HG03196 (cell line): Measurements from ENCODE around the gene TRMT61A.
A peak's percentile ranks its signal among the peaks of the same experiment; 100 is the strongest.

ENCODE experiments used
- ATAC-seq: cut with Tn5 transposase; IDR thresholded peaks from one replicate; pipeline ENCODE4 v1.9.1; 2021; ENCODE audit not compliant: unreplicated experiment

Gene TRMT61A

DNA sequence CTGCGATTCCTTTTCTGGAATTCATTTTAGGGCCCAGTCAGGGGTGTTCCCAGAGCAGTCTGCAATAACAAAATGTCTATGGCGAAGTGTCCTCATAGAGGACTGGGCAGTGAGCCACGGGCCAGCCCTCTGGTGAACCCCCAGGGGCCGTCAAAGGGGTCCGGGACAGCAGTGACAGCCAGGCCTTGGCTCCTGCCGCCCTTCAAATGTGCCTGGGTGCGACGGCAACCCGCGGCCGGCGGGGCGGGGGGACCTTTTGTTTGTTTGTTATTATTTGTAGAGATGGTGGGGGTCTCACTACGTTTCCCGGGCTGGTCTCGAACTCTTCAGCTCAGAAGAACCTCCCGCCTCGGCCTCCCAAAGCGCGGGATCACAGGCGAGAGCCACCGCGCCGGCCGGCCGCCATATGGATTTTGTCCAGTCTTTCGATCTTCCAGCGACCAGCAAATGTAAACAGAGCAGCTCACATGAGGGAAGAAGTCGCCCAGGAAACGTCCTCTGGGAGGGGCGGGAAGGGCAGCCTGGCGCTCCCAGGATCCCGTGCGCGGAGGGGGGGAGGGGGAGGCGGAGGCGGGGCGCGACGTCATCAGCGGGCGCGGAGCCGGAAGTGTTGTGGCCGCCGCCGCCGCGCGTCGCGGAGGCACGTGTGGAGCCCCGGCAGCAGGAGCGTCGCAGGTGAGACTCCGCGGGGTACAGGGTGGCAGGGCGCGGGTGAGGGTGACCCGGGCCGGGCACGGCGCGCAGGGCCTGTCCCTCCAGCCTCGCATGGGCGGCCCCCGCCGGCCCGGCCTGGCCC, at the start of gene TRMT61A:
Gene TRMT61A (plus strand): TSS at position 610 of the 796 bp plus-strand sequence. CDS start 783 bp downstream, outside the sequence.
- ATAC-seq = peak; percentile 34

DNA sequence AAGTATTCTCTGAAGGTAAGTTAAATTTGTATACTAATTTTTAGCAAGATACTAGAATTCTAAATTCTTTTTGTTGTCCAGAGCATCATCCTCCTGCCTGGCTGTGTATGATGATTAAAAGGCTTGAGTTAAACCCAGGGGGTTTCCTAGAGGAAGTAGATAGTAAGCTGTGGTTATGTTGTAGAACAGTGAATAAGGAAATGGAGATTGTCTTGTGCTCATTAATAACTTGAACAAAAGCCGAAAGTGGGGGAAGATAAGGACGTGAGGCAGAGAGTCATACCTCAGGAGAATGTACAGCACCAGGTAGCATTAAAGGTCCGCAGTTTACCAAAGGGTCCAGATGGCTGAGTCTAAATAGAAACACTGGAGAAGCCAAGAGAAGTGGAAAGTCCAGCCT, 48.4 kb upstream of the TRMT61A start:
- ATAC-seq = peak; percentile 68

DNA sequence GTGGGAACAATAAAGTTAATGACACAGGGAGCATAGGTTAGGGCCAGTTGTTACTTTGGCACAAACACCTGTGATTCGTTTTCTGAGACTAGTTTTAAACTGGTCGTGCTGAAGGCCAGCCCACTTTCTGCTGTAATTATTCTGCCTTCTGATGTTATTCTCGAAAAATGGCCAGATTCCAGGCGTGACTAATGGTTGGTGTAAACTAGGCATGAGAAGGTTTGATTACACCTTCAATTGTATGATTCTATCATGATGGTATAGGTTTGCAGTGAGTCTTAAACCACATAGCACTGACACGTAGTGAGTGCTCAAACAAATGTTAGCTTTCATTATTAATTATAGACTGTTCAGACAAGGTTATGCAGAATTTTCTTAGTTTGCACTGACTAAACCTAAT, 45.4 kb upstream of the TRMT61A start:
- no peak for ATAC-seq

DNA sequence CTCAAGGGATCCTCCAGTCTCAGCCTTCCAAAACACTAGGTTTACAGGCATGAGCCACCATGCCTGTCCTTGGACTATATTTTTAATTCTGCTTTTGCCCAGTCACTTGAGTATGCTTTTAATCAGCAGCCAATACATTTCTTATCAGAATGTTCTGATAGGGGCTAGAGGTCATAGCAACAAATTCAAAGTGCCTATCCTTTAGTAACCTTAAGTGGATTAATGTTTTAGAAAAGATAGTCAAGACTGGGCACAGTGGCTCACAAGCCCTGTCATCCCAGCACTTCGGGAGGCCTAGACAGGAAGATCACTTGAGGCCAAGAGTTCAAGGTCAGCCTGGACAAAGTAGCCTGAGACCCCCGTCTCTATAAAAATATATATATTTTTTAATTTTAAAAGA, 43.5 kb upstream of the TRMT61A start:
- no peak for ATAC-seq

DNA sequence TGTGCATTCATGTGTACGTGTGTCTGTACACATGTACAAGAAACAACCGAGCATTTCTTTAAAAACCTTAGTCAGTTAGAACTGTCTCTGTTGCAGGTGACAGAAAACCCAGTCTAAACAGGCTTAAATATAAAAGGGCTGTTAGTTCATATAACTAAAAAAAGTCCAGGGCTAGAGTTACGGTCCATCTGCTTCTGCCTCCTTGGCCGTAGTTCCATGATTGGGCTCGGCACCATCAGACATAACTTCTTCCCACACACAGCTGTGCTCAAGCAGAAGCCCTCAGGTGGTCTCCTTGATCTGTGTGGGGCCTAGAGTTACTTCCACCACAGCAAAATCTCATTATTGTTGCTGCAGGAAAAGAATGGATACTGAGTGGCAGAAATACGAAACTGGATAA, 40.9 kb upstream of the TRMT61A start:
- no peak for ATAC-seq

DNA sequence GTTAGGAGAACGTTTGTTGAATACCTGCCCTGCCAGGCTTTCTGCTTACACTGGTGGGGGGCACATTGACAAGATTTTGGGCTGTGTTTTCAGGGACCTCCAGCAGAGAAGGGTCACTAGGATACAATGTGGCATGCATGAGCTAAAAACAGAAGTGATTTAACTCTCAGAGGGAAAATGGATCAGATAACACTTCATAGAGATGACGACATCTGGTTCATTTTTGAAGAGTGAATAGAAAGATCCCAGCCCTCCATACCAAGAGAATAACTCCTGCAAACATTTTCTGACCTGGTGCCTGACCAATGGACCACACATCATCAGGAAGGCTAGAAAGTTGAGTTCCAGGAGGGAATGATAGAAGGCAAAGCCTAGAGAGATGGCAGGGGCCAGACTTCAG, 40.0 kb upstream of the TRMT61A start:
- no peak for ATAC-seq

DNA sequence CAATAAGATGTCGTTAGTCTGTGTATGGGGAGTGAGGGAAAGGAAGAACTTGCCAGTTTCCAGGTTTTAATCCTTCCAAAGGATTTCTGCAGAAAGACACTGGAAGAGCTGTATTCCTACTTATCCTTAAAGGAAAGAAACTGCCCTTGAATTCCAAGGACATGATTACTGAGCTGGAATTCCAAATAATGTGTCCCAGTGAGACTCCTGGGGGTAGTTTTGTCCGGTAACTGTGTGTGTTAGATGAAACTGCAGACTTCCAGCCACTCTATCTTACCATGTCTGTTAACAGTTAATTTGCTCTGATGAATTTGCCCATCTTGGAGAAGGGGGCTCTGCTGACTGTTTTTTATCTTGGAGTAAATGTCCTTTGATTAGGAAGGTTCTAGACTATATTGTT, 39.4 kb upstream of the TRMT61A start:
- no peak for ATAC-seq

DNA sequence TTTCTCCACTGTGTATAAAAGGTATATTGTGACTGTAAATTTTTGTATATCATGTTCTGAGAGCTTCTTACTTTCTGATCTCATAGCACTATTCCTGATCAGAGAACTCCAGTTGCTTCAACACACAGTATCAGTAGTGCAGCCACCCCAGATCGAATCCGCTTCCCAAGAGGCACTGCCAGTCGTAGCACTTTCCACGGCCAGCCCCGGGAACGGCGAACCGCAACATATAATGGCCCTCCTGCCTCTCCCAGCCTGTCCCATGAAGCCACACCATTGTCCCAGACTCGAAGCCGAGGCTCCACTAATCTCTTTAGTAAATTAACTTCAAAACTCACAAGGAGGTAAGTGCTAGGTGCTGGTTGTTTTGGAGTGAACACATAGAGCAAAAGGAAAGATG, 37.3 kb upstream of the TRMT61A start:
- no peak for ATAC-seq

DNA sequence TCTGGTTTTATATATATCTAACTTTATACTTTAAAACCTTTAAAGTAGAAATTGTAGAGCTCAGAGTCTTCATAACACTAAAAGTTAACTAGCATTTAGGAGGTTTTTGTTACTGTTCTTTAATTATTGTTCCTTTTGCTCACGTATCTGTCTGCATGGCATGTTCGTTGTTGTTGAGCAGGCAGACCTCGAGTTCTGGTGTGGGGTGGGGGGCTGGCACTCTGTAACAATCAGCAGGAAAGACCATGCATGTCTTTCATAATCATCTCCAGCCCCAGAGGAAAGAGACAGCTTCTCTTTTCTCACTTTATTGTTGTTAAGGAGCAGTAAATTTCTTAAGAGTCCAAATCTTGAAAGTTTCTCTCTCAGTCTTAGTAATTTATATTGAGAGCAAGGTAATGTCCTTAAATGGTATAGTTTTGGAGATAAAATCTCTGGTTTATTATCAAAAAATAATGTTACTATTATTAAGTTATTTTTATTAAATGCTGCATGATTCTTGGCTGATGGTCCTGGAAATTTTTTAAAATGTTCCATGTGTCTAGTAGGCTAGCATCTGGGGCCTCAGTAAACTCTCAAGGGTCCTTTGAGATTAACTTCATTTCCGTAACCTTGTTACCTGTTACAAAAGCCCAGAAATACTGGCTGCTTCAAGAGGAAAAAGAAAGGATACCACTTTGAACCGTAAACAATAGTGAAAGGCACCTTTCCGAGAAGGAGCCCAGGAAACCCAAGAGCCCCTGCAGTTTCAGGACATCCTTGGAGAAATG, 36.7 kb upstream of the TRMT61A start:
- ATAC-seq = no peak

DNA sequence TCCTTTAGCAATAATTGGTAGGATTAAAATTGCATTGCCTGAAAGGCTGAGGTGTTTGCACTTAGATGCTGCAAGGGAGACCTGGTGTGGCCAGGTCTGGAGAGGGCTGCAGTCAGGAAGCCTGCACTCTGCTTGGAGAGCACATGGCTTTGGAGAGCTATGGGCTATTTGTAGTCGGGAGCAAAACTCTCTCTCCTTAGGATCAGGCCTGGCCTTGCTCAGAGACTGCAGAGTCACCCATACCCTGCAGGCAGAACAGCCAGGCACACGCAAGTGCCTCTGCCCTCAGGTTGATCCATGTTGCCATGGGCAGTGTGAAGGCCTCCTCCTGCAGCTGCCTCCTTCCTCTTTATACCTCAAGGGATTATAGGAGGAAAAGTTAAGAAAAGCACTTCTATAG, 33.1 kb upstream of the TRMT61A start:
- ATAC-seq = no peak

DNA sequence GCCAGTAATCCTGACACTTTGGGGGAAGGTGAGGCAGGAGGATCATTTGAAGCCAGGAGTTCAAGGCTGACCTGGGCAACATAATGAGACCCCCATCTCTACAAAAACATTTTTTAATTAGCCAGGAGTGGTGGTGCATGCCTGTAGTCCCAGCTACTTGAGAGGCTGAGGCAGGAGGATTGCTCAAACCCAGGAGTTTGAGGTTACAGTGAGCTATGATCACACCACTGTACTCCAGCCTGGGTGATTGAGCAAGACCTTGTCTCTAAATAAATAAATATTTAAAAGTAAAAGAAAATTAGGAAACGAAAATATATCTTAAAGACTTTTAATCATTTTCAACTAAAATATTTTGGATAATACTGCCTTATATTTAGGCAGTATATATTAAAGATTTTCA, 32.2 kb upstream of the TRMT61A start:
- no peak for ATAC-seq

DNA sequence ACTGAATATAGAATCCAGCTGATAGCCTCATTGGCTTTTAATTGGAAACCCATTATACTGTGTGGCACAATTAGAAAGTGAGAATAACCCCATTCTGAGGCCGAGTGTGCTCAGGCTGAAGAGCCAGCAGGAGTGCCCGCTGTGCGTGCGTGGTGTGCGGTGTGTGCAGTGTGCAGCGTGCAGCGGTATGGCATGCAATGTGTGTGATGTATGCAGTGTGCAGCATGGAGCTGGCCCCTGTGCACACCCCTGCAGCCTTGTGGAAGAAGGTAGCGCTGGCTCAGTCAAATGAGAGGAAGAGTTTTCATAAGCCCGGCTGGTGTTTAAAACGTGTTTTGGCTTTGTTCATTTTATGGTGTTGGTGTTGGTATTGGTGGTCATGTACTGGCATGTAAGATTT, 29.3 kb upstream of the TRMT61A start:
- ATAC-seq = no peak

DNA sequence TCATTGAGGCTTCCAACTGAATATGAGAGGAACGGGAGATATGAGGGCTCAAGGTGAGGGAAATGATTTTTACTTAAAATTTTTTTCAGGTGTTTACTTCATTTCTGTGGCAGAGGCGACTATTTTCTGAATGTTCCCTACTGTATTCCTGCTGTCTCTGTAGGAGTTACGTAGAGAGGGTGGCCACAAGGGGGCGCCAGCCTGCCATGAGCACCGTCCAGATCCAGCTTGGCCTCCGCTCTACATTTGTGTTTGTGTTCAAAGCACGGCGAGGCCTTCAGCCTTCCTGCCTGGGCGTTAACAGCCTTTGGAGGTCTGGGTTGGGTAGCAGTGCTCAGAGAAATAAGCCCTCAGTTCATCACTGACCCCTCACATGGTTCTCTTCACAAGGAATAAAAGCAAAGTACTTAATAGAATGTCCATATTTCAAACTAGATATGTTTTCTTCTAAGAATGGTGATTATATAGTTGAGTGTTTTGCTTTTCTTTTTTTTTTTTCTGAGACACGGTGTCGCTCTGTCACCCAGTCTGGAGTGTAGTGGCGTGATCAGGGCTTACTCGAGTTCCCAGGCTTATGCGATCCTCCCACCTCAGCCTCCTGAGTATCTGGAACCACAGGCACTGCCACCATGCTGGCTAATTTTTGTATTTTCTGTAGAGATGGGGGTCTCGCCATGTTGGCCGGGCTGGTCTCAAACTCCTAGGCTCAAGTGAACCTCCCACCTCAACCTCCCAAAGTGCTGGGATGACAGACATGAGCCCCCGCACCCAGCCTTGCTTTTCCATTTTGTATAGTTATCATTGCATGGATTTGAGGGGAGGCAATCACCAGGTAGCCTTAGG, 28.6 kb upstream of the TRMT61A start:
- no peak for ATAC-seq

DNA sequence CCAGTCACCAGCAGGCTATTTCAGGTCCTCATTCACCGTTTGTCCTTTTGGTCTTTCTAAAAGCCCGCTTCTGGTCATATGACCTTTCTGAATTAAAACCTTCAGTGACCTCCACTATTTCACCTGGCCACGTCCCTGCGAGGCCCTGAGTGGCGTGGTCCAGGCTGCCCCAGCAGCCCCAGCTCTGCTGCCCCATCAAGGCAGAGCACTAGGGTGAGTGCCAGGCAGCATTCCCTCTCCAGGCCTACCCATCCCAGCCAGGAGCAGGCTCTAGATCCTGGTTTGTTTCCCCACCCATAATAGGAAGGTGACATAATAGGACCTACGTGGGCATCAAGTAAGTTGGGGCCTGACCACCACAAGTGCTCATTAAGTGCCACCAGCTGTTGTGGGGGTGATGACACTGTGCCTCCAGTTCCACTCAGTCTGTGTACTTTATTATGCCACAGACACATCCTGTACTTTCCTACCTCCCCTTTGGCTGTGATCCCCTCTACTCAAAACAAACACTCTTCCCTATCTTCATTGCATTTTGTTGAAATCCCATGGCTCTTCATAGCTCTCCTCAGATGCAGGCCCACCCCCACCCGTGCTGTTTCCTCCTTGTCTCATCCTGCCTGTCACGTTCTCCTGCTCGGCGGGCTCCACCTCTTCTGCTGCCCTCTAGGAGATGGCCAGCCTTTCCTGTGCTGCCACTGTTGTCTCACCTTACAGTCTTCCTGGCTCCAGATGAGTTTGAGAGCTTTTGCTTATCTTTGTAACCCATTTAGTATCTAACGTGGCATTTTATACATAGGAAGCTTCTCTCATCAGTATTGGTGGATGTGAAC, 27.7 kb upstream of the TRMT61A start:
- ATAC-seq = no peak

DNA sequence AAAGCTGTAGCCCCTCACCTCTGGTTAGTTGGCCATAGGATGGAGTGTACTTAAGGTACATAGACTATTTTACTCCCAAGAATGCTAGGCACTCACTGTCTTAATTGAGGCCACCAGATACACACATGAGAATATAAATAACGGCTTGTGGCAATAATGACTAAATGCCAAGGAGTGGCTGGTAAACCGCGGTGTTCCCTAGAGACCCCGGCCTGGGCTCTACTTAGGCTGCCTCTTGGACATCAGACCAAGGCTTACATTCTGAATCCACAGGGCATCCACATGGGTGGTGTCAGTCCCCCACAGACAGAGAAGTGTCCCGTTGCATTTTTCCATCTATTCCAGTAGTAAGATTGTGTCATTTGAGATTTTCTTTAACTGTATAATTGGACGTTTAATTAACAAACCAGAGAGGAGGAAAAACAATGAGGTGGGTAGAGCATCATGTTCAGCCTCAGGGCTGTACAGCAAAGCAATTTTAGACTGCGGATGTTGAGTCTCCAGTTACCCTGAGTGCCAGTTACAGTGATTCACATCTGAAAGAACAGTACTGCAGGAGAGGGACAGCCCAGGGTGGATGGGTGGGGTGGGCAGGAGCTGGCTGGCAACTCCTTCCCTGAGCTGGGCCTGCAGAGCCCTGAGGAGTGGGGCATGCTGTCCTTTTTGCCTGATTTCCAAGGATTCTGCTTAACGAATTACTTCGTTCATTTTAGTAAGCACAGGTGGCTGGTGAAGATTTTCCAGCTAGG, 26.9 kb upstream of the TRMT61A start:
- ATAC-seq = no peak

DNA sequence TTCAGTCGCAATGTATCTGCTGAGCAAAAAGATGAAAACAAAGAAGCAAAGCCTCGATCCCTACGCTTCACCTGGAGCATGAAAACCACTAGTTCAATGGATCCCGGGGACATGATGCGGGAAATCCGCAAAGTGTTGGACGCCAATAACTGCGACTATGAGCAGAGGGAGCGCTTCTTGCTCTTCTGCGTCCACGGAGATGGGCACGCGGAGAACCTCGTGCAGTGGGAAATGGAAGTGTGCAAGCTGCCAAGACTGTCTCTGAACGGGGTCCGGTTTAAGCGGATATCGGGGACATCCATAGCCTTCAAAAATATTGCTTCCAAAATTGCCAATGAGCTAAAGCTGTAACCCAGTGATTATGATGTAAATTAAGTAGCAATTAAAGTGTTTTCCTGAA, 26.1 kb upstream of the TRMT61A start:
- ATAC-seq = no peak

DNA sequence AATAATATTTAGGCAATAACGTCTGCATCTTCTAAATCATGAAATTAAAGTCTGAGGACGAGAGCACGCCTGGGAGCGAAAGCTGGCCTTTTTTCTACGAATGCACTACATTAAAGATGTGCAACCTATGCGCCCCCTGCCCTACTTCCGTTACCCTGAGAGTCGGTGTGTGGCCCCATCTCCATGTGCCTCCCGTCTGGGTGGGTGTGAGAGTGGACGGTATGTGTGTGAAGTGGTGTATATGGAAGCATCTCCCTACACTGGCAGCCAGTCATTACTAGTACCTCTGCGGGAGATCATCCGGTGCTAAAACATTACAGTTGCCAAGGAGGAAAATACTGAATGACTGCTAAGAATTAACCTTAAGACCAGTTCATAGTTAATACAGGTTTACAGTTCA, 25.7 kb upstream of the TRMT61A start:
- no peak for ATAC-seq

DNA sequence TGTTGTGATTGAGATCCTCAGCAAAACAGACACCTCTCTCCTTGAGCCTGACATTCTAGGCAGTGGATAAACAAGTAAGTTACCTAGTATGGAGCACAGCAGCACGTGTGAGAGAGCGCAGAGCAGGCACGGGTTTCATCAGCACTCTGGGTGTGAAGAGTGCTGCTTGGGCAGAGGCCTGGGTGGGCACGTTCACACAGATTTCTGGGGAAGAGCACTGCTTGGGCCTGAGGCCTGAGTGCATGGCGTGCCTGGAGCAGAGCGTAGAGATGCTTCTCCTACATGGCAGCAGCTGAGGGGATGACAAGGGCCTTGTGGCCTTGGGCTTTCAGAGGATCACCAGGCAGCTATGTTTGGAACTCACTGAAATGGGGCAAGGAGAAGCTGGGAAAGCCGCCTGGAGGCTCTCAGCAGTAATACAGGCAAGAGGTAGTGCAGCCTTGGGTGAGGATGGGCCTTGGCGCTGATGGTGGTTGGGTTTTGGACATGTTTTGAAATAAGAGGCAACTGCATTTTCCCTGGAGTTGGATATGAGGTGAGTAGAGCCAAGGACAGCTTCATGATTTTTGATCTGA, 23.9 kb upstream of the TRMT61A start:
- ATAC-seq = no peak

DNA sequence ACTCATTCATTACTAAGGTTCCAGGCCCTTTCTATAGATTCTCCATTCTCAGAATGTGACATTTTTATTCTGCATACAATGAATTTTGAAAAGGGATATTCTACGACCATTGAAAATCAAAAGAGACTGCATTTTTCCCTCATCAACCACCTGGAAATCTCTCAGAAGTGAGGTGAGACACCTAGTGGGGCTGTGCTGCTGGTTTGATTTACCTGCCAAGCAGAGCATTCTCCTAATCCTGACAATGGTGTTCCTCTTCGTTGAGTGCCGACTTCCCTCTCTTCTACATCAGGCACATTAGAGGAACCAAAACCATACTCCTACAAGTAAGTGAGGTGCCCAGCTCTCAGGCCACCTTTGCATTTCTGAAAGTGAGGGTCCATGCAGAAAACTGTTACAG, 21.2 kb upstream of the TRMT61A start:
- ATAC-seq = no peak
